Calu3 (cell line): Measurements from ENCODE around the gene GATAD2A. TPM values are rescaled to one million over a fixed set of nuclear protein-coding genes. Genes with fewer than 3 reads are reported as not detected.

Experiments used
- BruUV-seq: library from RNA; stranded (reverse); fragments of 400-500 nt; replicated peaks from 2 replicates; lab custom pipeline; 2021; lab: Mats Ljungman, UMichigan
- CTCF ChIA-PET: fragments of 300-600 bp; sonication (Branson Sonifier 250); formaldehyde crosslinking; loops from one replicate; lab custom pipeline; 2022; ENCODE audit warnings: antibody characterized with exemption; lab: Charles Lee
- DNase-seq: peaks from one replicate; pipeline ENCODE4 v3.0.0; 2022
- H3K27ac Mint-ChIP-seq: one replicate; pipeline ENCODE4 v1.8.0; 2022; ENCODE audit warnings: mixed read lengths; ENCODE audit not compliant: unreplicated experiment
- H3K27me3 Mint-ChIP-seq: one replicate; pipeline ENCODE4 v1.8.0; 2022; ENCODE audit warnings: mixed read lengths; ENCODE audit not compliant: unreplicated experiment
- H3K36me3 Mint-ChIP-seq: one replicate; pipeline ENCODE4 v1.8.0; 2022; ENCODE audit warnings: mild to moderate bottlenecking, moderate library complexity, mixed read lengths; ENCODE audit not compliant: insufficient read depth, unreplicated experiment
- H3K4me1 Mint-ChIP-seq: one replicate; pipeline ENCODE4 v1.8.0; 2022; ENCODE audit warnings: mild to moderate bottlenecking, low read depth, mixed read lengths; ENCODE audit not compliant: unreplicated experiment
- H3K4me3 Mint-ChIP-seq: one replicate; pipeline ENCODE4 v1.8.0; 2022; ENCODE audit warnings: mild to moderate bottlenecking, low read depth, moderate library complexity, mixed read lengths; ENCODE audit not compliant: unreplicated experiment
- H3K9me3 Mint-ChIP-seq: one replicate; pipeline ENCODE4 v1.8.0; 2022; ENCODE audit warnings: low read depth, mixed read lengths; ENCODE audit not compliant: unreplicated experiment
- CTCF ChIP-seq: fragments of 200-600 bp; IDR thresholded peaks from one replicate; pipeline ENCODE4 v1.8.0; 2022; ENCODE audit warnings: antibody characterized with exemption; ENCODE audit not compliant: unreplicated experiment
- intact Hi-C: fragments of 100-400 bp; cut with micrococcal nuclease; formaldehyde crosslinking; loops from one replicate; pipeline ENCODE4 v1.10.0; 2022; ENCODE audit not compliant: unreplicated experiment
- total RNA-seq: library from RNA; stranded (reverse); gene quantifications from 2 replicates; pipeline ENCODE4 v1.2.3, GENCODE V29; 2022

The GATAD2A gene
- total RNA-seq, 1 experiment from 2014 or later, result 79.8 TPM

- intact Hi-C loops, result no loop called here
- peaks cover 13% of the 10 kb centered on the region for H3K36me3 Mint-ChIP-seq
- TF ChIP-seq CTCF, result no peak
- no peaks in the 10 kb centered on the region for H3K9me3 Mint-ChIP-seq
- no TSS peak for BruUV-seq
- H3K4me1 Mint-ChIP-seq, result peaks cover 14% of the 10 kb centered on the region
- no peak for DNase-seq
- H3K27me3 Mint-ChIP-seq, result no peaks in the 10 kb centered on the region
- no peak overlapping the region for H3K4me3 Mint-ChIP-seq
- CTCF ChIA-PET, result no interaction called here
- no peak overlapping the region for H3K27ac Mint-ChIP-seq
Measured at GRCh38 chr19:19399733-19400433, 5.6 kb upstream of the GATAD2A start.

GRCh38 chr19:19402656-19403372, 2.7 kb upstream of the GATAD2A start:
- TF ChIP-seq CTCF, result no peak
- CTCF ChIA-PET, result interaction anchor here (1.0 kb wide), 1 partner anchor 87 kb away, joined by 3 read pairs; no protein-coding TSS in a partner anchor
- no TSS peak for BruUV-seq
- Mint-ChIP-seq H3K36me3 (peaks cover 30% of the 10 kb centered on the region), H3K4me1 (peaks cover 14% of the 10 kb centered on the region), H3K27ac (peak overlapping the region; percentile 51), H3K4me3 (peak overlapping the region; percentile 85), H3K9me3 (no peaks in the 10 kb centered on the region), H3K27me3 (no peaks in the 10 kb centered on the region)
- intact Hi-C loops, result no loop called here
- DNase-seq, result no peak

- Mint-ChIP-seq H3K4me1 (peaks cover 14% of the 10 kb centered on the region), H3K27ac (peak overlapping the region; percentile 51), H3K4me3 (peak overlapping the region; percentile 85), H3K36me3 (peaks cover 30% of the 10 kb centered on the region), H3K27me3 (no peaks in the 10 kb centered on the region), H3K9me3 (no peaks in the 10 kb centered on the region)
- CTCF ChIA-PET, result interaction anchor here (1.0 kb wide), 1 partner anchor 87 kb away, joined by 3 read pairs; no protein-coding TSS in a partner anchor
- no peak for TF ChIP-seq CTCF
- intact Hi-C loops, result no loop called here
- peak; percentile 39 for DNase-seq
- no TSS peak for BruUV-seq
Measured at GRCh38 chr19:19403373-19403901, 2.0 kb upstream of the GATAD2A start.

- BruUV-seq, result no TSS peak
- CTCF ChIA-PET, result interaction anchor here (0.6 to 1.5 kb wide), 8 partner anchors 16 to 203 kb away, joined by 3 to 7 read pairs (median 4); partner anchors contain the start of gene NR2C2AP
- Mint-ChIP-seq H3K27me3 (no peaks in the 10 kb centered on the region), H3K4me1 (peaks cover 26% of the 10 kb centered on the region), H3K36me3 (peaks cover 35% of the 10 kb centered on the region), H3K27ac (peak overlapping the region; percentile 66), H3K4me3 (peak overlapping the region; percentile 85), H3K9me3 (no peaks in the 10 kb centered on the region)
- intact Hi-C loops, result loop anchor here (5.0 kb wide), 2 partner anchors 39 to 81 kb away; no protein-coding TSS in a partner anchor
- peak; percentile 42 for DNase-seq
- no peak for TF ChIP-seq CTCF
Measured at GRCh38 chr19:19405971-19406877, 749 bp downstream of the GATAD2A start.
